ENCODE measurements around the gene TRIM39. TPM values are rescaled to one million over a fixed set of nuclear protein-coding genes. Genes with fewer than 3 reads are reported as not detected.

The TRIM39 gene
- total RNA-seq, 4 donors from 2014 or later, result 18.4 to 24.1 (median 22.6) TPM

DNA sequence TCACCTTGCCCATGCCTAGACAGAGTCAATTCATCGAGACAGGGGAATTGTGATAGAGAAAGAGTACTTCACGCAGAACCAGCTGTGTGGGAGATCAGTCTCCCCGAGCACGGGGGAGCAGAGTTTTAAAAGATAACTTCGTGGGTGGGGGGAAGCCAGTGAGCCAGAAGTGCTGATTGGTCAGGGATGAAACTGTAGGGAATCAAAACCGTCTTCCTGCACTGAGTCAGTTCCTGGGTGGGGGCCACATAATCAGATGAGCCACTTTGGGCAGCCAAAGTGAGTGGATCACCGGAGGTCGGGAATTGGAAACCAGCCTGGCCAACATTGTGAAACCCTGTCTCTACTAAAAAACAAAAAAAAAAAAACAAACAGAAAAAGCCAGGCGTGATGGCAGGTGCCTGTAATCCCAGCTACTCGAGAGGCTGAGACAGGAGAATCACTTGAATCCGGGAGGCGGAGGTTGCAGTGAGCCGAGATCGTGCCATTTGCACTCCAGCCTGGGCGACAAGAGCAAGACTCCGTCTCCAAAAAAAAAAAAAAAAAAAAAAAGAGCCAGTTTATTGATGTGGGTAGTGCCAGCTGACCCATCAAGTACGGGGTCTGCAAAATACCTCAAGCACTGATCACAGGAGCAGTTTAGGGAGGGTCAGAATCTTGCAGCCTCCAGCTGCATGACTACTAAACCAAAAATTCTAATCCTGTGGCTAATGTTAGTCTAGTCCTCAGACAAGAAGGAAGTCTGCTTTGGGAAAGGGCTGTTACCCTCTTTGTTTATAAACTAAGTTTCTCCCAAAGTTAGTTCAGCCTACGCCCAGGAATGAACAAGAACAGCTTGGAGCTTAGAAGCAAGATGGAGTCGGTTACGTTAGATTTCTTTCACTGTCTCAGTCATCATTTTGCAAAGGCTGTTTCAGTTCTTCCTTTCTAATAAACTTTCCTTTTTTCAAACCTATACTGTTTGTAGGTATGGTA, 3.9 kb upstream of the TRIM39 start:
- no peak for ATAC-seq
- Histone ChIP-seq H3K27ac (no peak overlapping the region), H3K36me3 (no peaks in the 10 kb centered on the region), H3K4me3 (no peak overlapping the region), H3K27me3 (no peaks in the 10 kb centered on the region), H3K9me3 (no peaks in the 10 kb centered on the region), H3K4me1 (peaks cover 0 to 43% (median 17%) of the 10 kb centered on the region in 3 donors)
- no peak for TF ChIP-seq CTCF (IDR thresholded peaks at IDR 0.05)
- TF ChIP-seq POLR2A (IDR thresholded peaks at IDR 0.05), result no peak
- TF ChIP-seq EP300 (IDR thresholded peaks at IDR 0.05), result no peak
- TF ChIP-seq POLR2AphosphoS5 (IDR thresholded peaks at IDR 0.05), result no peak
- 64 to 98% methylated on average over 5 to 13 of the region's 20 CpGs for WGBS, 2 donors (ENCODE audit: low coverage in 1 of 2)

DNA sequence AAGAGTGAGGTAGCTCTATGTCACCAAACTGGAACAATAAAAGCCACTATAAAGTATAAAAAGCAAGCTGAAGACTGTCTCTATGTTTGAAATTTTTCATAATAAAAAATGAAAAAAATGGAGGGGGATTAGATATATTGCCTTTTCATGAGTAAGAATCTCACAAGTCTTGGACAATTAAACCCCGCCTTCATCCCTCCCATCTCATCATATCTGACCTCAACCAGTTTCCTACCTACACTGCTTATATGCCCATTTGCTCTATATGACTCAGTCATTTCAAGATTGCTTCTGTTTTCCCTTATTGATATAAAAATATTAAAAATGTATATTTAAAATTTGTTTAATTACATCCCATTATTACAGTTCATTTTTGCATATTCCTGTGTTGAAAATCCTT, 2.9 kb upstream of the TRIM39 start:
- H3K27ac ChIP-seq, result no peak overlapping the region
- H3K4me3 ChIP-seq, result no peak overlapping the region
- no peak for TF ChIP-seq POLR2AphosphoS5 (IDR thresholded peaks at IDR 0.05)
- no peak for TF ChIP-seq CTCF (IDR thresholded peaks at IDR 0.05)
- no peak for TF ChIP-seq POLR2A (IDR thresholded peaks at IDR 0.05)
- TF ChIP-seq EP300 (IDR thresholded peaks at IDR 0.05), result no peak
- no peaks in the 10 kb centered on the region for H3K9me3 ChIP-seq
- 100% methylated on average over 1 of the region's 1 CpG for WGBS, 2 donors (ENCODE audit: low coverage in 1 of 2)
- H3K36me3 ChIP-seq, result no peaks in the 10 kb centered on the region
- no peak for ATAC-seq
- no peaks in the 10 kb centered on the region for H3K27me3 ChIP-seq
- H3K4me1 ChIP-seq, result peaks cover 0 to 48% (median 17%) of the 10 kb centered on the region in 3 donors

- peak overlapping the region; percentile 85 to 95 for H3K4me3 ChIP-seq
- WGBS, 2 donors (ENCODE audit: low coverage in 1 of 2), result 5 to 8% methylated on average over 7 to 10 of the region's 10 CpGs
- TF ChIP-seq POLR2A (IDR thresholded peaks at IDR 0.05), result no peak
- no peak for TF ChIP-seq EP300 (IDR thresholded peaks at IDR 0.05)
- TF ChIP-seq POLR2AphosphoS5 (IDR thresholded peaks at IDR 0.05), result no peak
- no peak for TF ChIP-seq CTCF (IDR thresholded peaks at IDR 0.05)
- H3K36me3 ChIP-seq, result peaks cover 0 to 13% of the 10 kb centered on the region in 2 donors
- H3K9me3 ChIP-seq, result no peaks in the 10 kb centered on the region
- no peak for ATAC-seq
- peak overlapping the region; percentile 95 to 99 (median 98) for H3K27ac ChIP-seq
- peaks cover 0 to 48% (median 17%) of the 10 kb centered on the region in 3 donors for H3K4me1 ChIP-seq
- no peaks in the 10 kb centered on the region for H3K27me3 ChIP-seq
These were observed 1.4 kb upstream of the TRIM39 start for GRCh38 chr6:30325150-30325872.

DNA sequence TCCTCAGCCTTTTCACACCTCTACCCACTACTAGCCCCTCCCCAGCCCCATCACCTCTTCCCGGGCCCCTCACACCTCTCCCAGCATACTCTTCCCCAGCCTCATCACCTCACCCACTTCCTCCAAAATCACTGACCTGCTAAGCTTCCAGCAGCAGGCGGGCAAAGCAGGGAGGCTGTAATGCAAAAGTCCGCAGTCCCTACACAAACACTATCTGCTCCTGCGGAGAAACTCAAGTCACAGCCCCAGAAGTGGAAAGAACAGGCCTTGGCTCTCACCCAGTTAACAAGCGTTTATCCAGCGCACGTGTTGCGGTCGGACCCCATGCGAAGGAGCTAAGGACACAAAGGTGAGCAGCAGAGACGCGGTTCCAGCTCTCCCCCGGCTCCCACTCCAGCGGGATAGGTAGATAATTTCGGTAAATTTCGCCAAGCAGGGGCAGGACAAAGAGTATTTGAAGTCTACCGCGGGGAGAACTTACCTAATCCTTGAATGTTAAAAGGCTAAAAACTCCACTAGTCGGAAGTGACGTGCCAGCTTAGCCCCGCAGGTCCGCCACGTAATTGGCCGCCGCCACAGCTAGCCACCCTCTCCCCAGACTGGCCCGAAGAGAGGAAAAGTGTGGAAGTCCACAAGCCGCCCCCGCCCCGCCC, 728 bp upstream of the TRIM39 start:
- peaks cover 0 to 20% of the 10 kb centered on the region in 2 donors for H3K36me3 ChIP-seq
- H3K9me3 ChIP-seq, result no peaks in the 10 kb centered on the region
- H3K4me1 ChIP-seq, result peaks cover 0 to 48% (median 17%) of the 10 kb centered on the region in 3 donors
- peak; percentile 78 for ATAC-seq
- no peaks in the 10 kb centered on the region for H3K27me3 ChIP-seq
- peak overlapping the region; percentile 85 to 95 for H3K4me3 ChIP-seq
- TF ChIP-seq POLR2A (IDR thresholded peaks at IDR 0.05) (no peak), EP300 (IDR thresholded peaks at IDR 0.05) (no peak), POLR2AphosphoS5 (IDR thresholded peaks at IDR 0.05) (no peak), CTCF (IDR thresholded peaks at IDR 0.05) (no peak)
- 0% methylated on average over 1 to 21 of the region's 29 CpGs for WGBS, 2 donors (ENCODE audit: low coverage in 1 of 2)
- peak overlapping the region; percentile 95 to 99 (median 98) for H3K27ac ChIP-seq

Data from gastroesophageal sphincter (tissue), 4 donors.